Ishikawa (cell line): Measurements from ENCODE around the gene DNER.

Experiments used
- CEBPB ChIP-seq: IDR thresholded peaks from 2 replicates; pipeline ENCODE4 v1.6.1; 2012
- CREB1 ChIP-seq: IDR thresholded peaks from 2 replicates; pipeline ENCODE4 v1.6.1; 2012; ENCODE audit warnings: low read depth
- EGR1 ChIP-seq: IDR thresholded peaks from 2 replicates; pipeline ENCODE4 v1.6.1; 2012
- EP300 ChIP-seq: IDR thresholded peaks from 2 replicates; pipeline ENCODE4 v1.6.1; 2012; ENCODE audit warnings: borderline replicate concordance
- FOXM1 ChIP-seq: IDR thresholded peaks from 2 replicates; pipeline ENCODE4 v1.6.1; 2012; ENCODE audit warnings: low read depth, borderline replicate concordance
- NFIC ChIP-seq: IDR thresholded peaks from 2 replicates; pipeline ENCODE4 v1.6.1; 2012
- RAD21 ChIP-seq: IDR thresholded peaks from 2 replicates; pipeline ENCODE4 v1.6.1; 2012; ENCODE audit warnings: low read depth
- TAF1 ChIP-seq: IDR thresholded peaks from 2 replicates; pipeline ENCODE4 v1.6.1; 2012; ENCODE audit warnings: low read depth, mild to moderate bottlenecking
- TCF12 ChIP-seq: IDR thresholded peaks from 2 replicates; pipeline ENCODE4 v1.6.1; 2012; ENCODE audit warnings: low read depth
- TEAD4 ChIP-seq: IDR thresholded peaks from 2 replicates; pipeline ENCODE4 v1.6.1; 2012
- YY1 ChIP-seq: IDR thresholded peaks from 2 replicates; pipeline ENCODE4 v1.6.1; 2012; ENCODE audit warnings: low read depth
- ZBTB7A ChIP-seq: IDR thresholded peaks from 2 replicates; pipeline ENCODE4 v1.6.1; 2012; ENCODE audit warnings: low read depth
- TF ChIP-seq, protein P1 (sequence below): IDR thresholded peaks from 2 replicates; pipeline ENCODE4 v1.6.1; 2012; ENCODE audit warnings: low read depth, mild to moderate bottlenecking
- TF ChIP-seq, protein P2 (sequence below): IDR thresholded peaks from 2 replicates; pipeline ENCODE4 v1.6.1; 2012
- TF ChIP-seq, protein P3 (sequence below): IDR thresholded peaks from 2 replicates; pipeline ENCODE4 v1.6.1; 2012

The DNER gene

DNA sequence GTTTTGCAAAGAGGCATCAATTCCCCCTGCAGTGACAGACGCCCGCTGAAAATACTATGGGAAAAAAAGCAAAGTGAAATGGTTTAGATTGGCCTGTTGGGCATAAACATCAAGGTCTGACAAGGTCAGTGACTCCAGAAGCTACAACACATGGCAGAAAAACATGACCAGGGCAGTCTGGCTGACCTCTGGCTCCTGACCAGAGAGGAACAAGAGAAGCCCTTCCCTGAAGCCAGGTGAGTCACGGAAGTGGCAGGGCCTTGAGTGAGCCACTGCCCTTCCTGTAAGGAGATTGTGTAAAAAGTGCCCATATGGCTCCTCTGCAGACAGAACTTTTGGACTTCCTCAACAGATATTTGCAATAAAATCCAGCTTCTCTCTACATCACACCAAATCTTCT is 72.0 kb downstream of the DNER start:
- no peak for TF ChIP-seq TAF1
- TF ChIP-seq YY1: no peak

DNA sequence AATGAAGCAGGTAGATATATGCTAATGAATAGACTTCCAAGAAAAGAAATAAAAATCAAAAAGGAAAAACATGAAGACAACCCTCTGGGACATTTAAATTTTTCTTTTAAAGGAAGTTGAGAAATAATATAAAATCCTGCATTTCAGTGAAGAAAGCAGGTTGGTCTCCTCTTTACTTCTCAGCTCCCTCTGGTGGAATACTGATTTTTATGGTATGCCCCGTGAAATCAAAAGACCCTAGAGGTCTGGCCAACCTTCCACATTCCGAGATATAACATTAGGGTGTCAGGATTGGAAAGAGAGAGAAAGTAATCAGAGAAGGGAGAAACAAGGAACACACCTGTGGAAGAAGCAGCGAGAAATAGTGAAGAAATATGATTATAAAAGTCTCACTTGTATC is 72.7 kb downstream of the DNER start:
- no peak for TF ChIP-seq ZBTB7A
- TF ChIP-seq, protein P1, sequence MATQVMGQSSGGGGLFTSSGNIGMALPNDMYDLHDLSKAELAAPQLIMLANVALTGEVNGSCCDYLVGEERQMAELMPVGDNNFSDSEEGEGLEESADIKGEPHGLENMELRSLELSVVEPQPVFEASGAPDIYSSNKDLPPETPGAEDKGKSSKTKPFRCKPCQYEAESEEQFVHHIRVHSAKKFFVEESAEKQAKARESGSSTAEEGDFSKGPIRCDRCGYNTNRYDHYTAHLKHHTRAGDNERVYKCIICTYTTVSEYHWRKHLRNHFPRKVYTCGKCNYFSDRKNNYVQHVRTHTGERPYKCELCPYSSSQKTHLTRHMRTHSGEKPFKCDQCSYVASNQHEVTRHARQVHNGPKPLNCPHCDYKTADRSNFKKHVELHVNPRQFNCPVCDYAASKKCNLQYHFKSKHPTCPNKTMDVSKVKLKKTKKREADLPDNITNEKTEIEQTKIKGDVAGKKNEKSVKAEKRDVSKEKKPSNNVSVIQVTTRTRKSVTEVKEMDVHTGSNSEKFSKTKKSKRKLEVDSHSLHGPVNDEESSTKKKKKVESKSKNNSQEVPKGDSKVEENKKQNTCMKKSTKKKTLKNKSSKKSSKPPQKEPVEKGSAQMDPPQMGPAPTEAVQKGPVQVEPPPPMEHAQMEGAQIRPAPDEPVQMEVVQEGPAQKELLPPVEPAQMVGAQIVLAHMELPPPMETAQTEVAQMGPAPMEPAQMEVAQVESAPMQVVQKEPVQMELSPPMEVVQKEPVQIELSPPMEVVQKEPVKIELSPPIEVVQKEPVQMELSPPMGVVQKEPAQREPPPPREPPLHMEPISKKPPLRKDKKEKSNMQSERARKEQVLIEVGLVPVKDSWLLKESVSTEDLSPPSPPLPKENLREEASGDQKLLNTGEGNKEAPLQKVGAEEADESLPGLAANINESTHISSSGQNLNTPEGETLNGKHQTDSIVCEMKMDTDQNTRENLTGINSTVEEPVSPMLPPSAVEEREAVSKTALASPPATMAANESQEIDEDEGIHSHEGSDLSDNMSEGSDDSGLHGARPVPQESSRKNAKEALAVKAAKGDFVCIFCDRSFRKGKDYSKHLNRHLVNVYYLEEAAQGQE: no peak
- no peak for TF ChIP-seq RAD21
- no peak for TF ChIP-seq EP300
- TF ChIP-seq FOXM1: no peak
- TF ChIP-seq NFIC: no peak
- no peak for TF ChIP-seq CEBPB
- no peak for TF ChIP-seq TAF1
- TF ChIP-seq TCF12: no peak
- no peak for TF ChIP-seq YY1
- TF ChIP-seq, protein P2, sequence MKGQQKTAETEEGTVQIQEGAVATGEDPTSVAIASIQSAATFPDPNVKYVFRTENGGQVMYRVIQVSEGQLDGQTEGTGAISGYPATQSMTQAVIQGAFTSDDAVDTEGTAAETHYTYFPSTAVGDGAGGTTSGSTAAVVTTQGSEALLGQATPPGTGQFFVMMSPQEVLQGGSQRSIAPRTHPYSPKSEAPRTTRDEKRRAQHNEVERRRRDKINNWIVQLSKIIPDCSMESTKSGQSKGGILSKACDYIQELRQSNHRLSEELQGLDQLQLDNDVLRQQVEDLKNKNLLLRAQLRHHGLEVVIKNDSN: no peak
- no peak for TF ChIP-seq TEAD4
- TF ChIP-seq CREB1: no peak
- TF ChIP-seq EGR1: no peak
- TF ChIP-seq, protein P3, sequence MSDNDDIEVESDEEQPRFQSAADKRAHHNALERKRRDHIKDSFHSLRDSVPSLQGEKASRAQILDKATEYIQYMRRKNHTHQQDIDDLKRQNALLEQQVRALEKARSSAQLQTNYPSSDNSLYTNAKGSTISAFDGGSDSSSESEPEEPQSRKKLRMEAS: no peak

DNA sequence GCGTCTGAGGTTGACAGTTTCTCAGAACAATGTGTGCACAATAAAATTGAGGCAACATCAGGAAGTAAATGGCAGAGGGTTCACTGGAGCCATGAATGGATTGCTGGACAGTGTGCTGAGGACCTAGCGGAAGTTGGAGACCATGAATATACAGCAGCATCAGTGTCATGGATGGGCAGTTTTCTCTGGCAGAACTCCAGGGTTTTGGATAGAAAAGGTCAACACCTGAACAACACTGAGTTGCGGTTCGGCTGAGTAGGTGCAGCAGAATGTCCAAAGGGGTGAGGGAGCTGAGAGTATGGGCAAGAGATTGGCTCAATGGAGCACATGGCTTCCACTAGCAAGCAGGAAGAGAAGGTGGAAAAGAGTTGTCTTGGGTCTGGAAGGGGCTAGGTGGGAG is 73.7 kb downstream of the DNER start:
- TF ChIP-seq EP300: no peak

DNA sequence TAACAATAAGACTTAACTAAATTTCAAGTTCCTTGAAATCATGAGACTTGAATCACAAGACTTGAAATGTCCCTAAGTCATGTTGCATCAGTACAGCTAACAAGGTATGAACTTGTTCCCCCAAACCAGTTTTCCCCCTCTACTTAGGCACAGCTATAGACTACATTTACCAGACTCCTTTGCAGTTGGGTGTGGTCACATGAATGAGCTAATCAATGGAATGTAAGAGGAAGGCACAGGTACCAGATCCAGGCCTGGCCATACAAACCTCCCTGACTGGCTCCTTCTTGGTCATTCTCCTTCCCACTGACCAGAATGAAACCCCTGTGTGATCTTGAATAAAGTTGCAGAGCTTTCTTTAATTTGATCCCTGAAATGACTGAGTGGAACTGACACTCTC is 77.8 kb downstream of the DNER start:
- TF ChIP-seq CREB1 (no peak), FOXM1 (no peak), NFIC (no peak), EP300 (no peak), TCF12 (no peak)
- TF ChIP-seq, protein P2: no peak; the same call in 1 of the 2 replicates
- TF ChIP-seq, protein P1: no peak

DNA sequence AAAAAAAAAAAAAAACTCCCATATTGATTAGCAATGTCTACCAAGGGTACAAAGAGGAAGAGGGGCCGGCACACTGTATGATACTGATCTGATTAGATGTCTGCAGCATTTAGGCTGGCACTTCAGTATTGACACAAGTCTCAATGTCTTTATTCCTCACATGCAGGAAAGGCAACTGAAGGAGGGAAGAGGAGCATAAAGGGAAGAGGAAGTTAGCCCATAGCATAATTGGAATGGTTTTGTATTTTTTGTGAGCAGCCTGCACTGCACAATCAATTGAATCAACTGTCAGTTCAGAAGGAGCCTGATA is 79.0 kb downstream of the DNER start:
- no peak for TF ChIP-seq CEBPB
- TF ChIP-seq, protein P3: no peak
- TF ChIP-seq EP300: no peak
- no peak for TF ChIP-seq ZBTB7A
- TF ChIP-seq EGR1: no peak
- TF ChIP-seq TAF1: no peak
- TF ChIP-seq, protein P1: no peak
- TF ChIP-seq TCF12: no peak
- TF ChIP-seq TEAD4: no peak
- no peak for TF ChIP-seq YY1
- TF ChIP-seq RAD21: no peak
- no peak for TF ChIP-seq FOXM1
- TF ChIP-seq CREB1: no peak
- TF ChIP-seq, protein P2: no peak
- no peak for TF ChIP-seq NFIC
